AML-193 (cell line): Measurements from ENCODE around the gene VAT1L.
"Not testable (repeated sequence)": the region's sequence is repeated elsewhere in the genome, so short reads cannot be mapped to it uniquely, and the experiment has no call there.

Source experiments
- DNase-seq, 2 experiments: peaks; one replicate each; lab custom pipeline; 2025; lab: John Stamatoyannopoulos, UW

Gene VAT1L

DNA sequence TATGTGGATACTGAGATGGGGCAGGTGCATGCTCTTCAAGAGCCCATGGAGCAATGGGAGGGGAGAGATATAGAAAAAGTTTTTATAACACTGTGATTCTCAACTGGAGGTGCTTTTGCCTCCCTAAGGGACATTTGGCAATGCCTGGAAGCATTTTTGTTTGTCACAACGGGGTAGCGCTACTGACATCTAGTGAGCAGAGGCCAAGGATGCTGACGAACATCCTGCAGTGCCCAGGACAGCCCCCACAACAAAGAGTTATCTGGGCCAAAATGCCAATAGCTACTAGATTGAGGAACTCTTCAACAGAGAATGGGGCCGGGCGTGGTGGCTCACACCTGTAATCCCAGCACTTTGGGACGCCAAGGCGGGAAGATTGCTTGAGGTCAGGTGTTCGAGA is 166.8 kb downstream of the VAT1L start:
- no peak for DNase-seq

DNA sequence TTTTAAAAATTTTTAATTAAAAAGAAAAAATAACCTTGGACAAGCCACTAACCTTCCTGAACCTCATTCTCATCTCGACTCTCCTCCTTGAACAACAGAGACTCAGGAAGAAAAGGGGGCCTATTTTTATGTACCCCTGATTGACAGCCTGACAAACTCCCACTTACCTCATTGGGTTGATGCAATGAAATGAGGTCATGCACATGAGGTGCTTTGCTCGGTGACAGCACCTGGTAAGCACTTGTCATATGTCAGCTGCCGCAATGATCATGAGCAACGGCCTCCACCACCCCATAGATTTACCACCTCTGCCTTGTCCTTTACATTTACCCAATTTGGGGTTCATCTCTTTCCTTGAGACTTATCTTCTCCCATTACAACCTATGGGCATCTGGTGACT is 167.9 kb downstream of the VAT1L start:
- no peak for DNase-seq

DNA sequence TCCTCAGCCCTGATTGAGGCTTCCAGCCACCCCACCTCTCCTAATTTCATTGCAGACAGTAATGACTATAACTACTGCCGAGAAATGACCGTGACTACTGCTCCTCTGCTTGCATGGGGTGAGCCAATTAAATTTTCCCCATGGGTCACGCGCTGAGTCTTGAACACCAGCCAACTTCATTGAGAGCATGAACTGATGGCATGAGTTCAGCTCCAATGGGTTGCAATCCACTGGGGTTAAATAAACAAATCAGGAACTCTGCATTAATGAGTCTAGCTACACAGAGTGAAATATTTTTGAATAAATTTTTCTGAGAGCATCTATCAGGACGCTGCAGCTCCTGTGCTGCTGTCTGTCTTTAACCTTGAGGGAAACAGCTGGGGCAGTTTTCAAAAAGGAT is 172.4 kb downstream of the VAT1L start:
- no peak for DNase-seq

DNA sequence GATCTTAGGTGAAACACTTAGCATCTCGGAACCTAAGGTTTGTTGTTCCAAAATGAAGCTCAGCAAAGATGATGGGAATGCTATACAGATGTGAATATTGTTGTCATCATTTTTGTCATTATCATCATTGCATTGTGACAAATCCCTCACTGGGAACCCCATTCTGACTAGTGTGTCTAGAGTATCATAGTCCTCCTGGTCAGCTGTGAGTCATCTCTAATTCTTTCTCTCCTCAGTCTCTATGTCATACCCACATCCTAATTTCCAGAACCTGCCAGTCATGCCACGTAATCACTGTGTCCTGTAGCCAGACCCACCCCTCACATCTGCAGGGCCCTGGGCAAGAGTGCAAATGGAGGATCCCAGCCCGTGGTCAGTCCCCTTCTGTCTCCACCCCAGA is 173.4 kb downstream of the VAT1L start:
- no peak for DNase-seq

DNA sequence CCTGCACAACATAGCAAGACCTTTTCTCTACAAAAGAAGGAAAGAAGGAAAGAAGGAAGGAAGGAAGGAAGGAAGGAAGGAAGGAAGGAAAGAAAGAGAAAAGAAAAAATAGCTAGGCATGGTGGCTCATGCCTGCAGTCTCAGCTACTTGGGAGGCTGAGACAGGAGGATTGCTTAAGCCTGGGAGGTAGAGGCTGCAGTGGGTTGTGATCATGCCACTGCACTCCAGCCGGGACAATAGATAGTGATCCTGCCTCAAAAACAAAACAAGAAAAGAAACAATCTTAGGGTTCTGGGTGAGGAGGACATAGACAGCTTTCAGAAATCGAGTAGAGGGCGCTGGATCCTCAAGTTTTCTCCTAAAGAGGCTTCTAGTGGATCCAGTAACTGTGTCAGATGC is 174.3 kb downstream of the VAT1L start:
- DNase-seq: no peak

DNA sequence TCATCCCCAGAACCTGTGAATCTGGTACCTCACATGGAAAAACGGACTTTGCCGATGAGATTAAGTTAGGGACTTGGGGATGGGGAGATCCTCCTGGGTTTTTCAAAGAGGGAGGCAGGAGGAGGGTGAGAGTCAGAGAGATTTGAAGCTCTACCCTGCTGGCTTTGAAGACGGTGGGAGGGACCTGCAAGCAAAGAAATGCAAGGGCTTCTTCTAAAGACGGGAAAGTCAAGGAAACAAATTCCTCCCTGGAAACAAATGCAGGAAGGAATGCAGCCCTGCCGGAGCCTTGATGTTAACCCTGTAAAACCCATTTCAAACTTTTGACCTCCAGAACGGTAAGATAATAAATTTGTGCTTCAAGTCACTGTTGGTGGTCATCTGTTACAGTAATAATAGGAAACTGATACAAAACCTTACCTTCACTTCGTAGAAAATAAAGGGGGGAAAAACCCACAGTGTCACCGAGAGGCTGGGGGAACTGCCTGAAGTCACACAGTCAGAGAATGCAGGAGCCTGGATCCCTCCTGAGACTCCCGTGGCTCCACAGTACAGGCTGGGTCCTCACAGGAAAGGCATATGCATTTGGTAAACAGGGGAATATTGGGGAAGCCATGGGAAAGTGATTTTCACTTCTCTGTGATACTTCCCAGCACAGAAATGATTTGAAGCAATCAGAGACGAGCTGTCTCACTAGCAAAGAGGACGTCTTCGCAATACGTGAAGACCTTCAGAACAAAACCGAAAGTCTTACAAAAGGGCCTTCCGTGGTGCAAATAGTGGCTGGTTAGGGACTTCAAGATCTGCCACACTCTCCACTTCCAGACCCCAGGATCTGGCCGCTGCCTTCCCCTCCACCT is 175.1 kb downstream of the VAT1L start:
- no peak for DNase-seq

DNA sequence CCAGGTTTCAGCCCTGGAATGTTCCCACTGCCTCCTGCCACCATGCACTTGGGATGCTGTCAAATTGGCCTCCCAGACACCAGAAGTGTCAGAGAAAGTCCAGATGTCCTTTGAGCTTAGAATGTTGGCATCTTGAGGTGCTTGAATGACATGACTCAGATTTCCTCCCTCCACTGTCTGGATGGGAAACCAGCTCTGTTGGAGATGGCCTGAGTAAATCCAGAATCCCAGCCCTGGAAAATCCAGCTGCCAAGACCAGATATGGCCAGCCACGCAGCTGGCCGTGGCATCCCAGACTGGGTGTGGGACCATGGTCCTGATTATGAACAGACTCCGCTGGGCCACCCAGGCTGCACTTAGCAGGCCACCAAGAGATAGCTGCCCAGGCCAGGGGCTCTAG is 177.0 kb downstream of the VAT1L start:
- DNase-seq: no peak

DNA sequence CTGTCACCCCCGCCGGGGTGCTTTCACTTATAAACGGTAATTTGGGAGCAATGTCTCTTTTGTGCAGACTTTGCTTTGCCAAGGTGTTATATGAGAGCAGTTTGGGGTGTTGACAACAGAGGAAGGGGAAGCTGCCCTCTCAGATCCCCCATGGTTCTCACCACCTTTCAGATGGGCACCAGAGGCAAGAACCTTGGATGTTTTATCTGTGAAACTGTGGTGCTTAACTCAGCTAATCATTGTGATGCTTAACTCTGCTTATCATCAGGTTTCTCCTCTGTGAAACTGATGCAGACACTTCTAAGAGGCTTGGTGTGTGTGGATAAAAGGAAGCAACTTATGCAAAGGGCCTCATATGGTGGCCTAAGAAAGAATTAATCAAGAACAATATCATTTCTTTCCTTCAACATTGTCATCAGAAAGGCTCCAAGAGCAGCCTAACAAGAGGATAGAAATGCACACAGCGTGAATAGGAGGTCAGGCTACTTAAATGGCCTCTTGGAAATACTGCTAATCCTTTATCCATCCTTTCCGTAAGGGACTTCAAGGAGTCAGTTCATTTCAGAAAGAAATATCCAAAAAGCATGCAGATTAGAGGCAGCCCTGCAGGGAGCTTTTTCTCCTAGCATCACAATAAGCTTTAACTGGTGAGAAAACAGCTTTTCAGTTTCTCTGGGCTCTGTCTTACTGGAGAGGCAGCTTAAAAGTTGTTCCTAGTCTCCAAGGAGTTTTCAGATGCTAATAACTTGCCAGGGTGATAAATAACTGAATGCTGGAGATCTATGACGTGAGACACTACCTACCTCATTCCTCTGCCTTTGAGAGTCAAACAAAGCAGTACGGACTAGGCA is 178.9 kb downstream of the VAT1L start:
- DNase-seq: no peak

DNA sequence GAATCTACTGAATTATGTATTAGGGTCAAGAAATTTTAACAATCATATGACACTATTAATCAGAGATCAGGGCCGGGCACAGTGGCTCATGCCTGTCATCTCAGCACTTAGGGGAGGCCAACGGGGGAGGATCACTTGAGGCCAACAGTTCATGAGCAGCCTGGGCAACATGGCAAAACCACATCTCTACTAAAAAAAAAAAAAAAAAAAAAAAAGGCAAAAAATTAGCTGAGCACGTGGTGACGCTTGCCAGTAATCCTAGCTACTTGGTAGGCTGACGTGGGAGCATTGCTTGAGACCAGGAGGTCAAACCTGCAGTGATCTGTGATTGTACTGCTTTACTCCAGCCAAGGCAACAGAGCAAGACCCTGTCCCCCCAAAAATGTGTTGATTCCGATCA is 181.5 kb downstream of the VAT1L start:
- DNase-seq: no peak

DNA sequence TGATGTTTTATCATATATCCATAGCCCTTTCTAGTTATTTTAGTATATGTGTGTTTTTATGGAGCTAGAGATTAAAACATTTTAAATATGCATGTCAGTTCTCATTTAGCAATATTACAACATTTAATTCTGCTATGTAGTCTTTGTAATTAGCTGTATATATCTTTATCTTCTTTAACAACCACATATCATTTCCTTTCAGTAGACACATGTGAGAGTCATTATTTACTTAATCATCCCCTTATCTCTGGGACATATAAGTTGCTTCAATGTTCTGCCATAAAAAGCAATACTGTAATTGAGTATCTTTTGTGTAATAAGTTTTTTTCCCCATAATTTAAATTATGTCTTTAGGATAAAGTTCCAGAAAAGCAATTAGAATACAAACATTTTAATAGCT is 182.0 kb downstream of the VAT1L start:
- DNase-seq: no peak

DNA sequence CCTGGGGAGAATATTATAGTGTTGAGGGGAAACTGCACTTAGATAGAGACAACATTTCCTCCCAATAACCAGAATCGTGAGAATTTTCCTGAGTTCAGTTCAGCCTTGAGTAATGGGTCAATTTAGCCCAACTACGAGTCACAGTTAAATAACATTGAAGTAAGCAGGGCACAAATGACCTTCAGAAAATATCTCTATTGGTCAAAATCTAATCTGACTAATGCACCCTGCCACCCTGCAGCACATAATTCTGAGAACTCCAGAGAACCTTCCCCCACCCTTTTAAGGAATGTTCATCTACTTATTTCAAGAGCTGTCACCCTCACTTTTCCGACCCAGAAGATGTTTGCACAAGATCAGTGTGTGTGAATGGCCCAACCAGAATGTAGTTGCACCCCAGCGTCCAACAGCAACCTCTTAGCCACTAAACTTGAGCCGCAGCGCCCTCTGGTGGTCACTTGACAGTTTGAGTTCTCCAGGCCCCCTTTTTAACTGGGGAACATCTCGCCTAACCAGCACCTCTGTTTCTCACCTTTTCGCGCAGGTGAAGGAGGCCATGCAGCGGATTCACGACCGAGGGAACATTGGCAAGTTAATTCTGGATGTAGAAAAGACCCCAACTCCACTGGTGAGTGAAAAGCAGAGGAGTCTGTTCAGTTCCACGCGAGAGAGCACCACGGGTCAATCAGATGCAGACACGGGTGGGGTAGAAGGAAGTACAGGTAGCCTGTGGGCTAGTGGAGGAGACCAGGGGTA is 183.1 kb downstream of the VAT1L start:
- peak; percentile 42 to 48 for DNase-seq

DNA sequence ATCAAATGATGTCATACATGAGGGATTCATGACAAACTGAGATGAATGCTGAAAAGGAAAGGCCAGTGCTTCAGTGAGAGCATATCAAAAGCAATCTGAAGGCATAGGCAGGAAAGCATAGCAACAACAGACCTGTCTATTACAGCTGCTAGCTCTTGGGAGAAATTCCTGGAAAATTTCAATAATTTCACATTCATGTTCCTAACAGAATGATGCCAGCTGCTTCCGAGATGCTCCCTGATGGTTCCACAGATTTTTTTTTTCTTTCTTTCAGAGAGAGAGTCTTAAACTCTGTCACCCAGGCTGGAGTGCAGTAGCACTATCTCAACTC is 183.7 kb downstream of the VAT1L start:
- DNase-seq: no peak

DNA sequence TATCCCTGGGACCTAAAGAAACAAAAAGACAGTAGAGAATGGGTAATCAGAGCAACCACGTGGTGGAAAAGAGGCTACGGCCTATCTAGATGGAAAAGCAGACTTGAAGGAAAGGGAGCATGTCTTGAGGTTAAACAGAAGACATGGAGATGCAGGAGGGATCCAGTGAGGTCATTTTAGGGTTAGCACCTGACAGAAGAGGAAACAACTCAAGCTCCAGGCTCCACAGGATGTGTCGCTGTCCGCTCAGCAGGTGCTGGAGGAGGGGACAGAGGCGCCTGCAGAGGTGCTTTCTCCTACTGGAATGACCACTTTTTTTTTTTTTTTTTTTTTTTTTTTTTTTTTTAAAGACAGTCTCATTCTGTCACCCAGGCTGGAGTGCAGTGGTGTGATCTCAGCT is 186.5 kb downstream of the VAT1L start:
- DNase-seq: no peak

DNA sequence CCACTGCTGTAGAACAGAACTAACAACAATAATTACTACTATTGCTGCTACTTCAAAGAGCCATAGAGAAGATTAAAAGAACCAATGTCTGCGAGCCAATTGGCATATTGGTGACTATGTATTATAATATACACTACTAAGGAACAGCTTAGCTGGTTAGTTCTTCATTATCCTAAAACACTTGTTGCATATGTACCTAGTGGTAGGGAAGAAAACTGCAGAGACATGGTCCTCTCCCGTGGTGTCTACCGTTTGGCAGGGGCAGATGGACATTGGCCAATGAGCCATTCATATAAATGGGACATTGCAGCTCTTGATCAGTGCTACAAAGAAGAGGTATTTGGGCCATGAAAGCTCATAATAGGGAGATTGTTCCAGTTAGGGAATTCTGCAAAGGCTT is 187.6 kb downstream of the VAT1L start:
- DNase-seq: no peak

DNA sequence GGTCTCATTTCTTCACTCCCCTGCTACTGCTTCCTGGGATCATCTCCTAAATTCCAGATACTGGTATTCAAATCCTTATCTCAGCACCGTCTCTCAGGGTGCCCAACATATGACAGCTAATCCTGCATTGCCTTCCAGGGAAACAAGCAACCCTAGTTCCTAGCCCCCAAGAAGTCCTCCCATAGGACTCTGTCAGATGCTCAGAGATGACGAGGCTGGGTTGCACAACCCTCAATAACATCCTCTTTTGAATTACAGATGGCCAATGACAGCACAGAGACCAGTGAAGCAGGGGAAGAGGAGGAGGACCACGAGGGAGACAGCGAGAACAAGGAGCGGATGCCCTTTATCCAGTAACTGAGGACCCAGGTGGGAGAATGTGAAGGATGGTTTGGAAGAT is 189.0 kb downstream of the VAT1L start:
- no peak for DNase-seq

DNA sequence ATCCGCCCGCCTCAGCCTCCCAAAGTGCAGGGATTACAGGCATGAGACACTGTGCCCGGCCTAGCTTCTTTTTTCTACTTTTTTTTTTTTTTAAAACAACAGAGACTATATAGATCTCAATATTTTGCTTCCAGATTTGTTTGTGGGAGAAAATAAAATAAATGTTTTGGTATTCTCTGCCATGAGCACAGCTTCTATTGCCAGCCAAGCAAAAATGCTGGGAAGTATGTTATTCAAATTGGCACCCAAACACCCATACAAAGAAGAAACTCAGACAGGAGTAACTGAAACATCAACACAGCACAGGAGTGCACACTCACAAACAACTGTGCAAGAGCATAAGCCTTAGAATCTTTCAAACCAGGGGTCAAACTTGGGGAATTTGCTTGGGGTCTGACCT is 196.7 kb downstream of the VAT1L start:
- no peak for DNase-seq

DNA sequence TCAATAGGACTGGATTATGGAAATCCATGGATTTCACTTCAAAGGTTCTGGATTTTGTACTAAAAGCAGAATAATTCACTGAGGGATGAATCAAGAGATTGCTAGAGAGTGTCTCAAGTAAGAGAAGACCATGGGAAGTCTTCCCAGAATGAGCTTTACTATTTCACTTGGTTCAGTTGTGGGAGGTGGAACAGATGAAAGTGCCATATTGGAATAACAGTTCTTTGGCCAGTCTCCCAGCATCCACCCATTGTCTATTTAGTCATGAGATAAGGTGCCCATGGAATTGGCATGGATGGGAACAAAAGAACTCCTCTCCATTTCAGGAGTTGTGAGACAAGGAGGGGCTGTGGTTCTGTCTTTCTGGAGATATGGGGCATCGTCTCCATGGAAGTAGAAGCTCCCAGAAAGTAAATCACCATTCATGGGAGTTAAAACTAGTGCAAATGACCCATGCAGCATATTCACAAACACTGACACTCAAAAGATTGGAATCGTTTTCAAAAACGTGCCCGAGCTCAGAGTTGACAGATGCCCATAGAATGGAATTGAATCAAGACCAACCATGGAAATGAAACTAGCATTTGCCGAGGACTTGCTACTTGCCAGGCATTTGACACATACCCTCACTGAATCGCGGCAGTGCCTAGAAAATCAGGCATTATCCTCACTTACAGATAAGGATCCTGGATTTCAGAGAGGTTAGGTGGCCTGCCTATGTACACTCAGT is 197.8 kb downstream of the VAT1L start:
- DNase-seq: no peak

DNA sequence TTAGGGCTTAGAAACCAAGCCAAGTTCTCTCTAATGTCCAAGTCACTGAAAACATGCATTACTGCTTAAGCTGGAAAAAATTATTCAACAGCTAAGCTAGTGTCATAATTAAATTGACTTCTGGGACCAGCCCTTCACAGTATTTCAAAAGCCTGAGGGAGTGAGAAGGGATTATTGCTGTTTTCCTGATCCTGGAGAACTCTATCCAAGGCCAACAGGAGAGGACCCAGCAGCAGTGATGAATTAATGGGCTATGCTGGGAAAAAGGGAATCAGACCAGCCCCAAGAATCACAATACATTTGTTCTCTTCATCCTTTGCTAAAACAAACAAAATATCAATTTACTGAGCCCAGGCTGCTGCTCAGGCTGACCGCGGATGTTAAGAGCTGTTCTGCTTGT is 199.4 kb downstream of the VAT1L start:
- DNase-seq: no peak

DNA sequence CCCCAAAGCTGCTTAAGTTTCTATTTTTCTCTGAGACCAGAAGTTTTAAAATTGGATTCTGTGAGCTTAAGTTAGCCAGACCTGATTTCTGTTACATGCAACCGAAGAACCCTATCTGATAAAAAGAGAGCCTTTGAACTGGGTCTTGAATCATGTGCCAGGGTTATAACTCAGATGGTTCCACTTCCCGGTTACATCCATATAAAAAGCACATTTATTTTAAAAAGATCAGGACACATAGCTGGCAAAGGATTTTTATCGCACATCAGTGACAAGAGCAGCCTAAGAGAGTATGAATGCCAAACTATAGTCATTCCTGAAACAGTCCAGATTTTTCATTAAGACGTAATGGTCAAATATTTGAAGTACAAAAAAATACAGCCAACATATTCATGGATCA is 201.5 kb downstream of the VAT1L start:
- DNase-seq: no peak

DNA sequence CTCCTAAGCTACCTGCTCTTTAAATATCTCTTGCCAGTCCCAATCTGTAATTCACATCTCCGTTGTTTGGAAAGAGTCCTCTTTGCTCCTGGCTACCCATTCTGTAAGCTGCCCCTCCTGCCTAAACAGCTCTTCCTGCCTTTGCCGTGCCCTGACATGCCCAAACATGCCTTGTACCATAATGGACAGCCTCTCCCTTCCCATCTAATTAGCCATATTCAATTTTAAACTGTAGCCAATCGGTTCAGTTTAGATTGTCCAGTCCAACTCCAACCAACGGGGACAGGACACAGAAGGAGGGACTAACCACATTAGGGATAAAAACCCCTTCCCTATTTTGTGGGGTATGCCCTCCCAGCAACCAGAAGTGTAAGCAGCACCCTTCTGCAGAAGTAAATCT is 203.3 kb downstream of the VAT1L start:
- DNase-seq: no peak

DNA sequence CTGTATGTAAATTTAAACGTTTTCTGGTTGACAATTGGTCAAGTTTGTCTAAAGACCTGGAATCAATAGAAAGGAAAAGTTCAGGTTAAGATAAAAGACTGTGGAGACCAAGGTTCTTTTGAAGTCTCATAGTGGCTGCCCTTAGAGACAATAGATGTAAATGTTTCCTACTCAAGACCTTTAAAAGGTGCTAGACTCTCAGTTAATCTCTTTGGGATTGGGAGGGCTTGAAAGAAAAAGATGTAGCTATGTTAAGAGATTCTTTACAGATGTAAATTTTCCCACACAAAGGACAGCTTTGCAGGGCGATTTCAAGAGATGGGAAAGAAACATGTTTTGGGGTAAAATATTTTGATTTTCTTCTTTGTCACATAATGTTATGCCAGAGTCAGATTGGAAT is 204.0 kb downstream of the VAT1L start:
- not testable (repeated sequence) for DNase-seq
